HG03442 (cell line): Measurements from ENCODE around the gene COL20A1.
A peak's percentile ranks its signal among the peaks of the same experiment; 100 is the strongest.

Source experiments
- ATAC-seq: cut with Tn5 transposase; IDR thresholded peaks from one replicate; pipeline ENCODE4 v1.9.1; 2021; ENCODE audit warnings: mild to moderate bottlenecking, moderate library complexity; ENCODE audit not compliant: unreplicated experiment

The COL20A1 gene

DNA sequence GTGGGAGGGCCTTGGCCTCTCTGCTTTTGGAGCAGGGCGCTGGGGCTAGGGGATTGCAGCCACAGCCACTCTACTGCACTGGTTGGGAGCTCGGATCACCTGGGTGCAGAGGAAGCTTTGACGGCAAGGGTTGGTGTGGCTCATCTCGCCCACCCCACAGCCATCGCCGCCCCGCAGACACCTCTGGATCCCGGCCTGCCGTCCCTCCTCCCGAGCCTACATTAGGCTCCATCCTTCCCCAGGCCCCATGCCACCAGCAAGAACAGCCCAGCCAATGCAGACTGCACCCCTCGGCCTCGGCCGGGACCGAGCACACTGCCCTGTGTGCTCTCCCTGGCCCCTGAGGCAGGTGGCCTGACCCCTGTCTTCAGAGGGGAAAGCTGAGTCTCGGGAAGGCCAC is 32.5 kb upstream of the COL20A1 start:
- ATAC-seq = no peak

DNA sequence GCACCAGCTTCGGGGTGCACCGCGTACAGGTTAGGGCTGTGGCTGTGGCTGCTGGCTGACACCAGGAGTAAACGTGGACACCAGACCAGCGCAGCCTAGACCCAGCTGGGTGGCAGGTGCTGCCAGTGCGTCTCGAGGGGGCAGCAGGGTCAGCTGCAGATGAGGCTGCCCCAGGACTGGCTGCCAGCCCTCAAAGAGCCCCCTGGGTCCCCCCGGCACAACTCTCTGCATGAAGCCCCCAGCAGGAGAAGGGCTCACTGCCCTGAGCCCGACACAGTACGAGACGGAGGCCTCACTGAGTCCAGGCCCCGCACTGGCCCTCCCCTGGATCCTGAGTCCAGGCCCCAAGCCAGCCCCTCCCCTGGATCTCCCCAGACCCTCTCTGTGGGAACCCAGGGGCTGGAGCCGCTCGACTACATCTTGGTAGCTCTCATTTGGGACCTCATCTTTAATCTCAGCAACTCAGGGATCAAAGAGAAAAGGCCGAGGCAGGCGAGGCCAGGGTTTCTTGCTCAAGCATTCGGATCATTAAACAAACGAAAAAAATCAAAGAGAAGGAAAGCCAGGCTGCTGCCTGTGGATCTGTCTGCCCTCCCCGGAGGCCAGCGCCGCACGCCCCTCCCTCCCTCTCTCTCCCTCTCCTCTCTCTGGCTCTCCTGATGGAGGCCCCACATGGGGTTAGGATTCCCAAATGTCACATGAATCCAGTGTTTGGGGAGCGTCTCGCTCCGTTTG is 31.8 kb upstream of the COL20A1 start:
- ATAC-seq = no peak

DNA sequence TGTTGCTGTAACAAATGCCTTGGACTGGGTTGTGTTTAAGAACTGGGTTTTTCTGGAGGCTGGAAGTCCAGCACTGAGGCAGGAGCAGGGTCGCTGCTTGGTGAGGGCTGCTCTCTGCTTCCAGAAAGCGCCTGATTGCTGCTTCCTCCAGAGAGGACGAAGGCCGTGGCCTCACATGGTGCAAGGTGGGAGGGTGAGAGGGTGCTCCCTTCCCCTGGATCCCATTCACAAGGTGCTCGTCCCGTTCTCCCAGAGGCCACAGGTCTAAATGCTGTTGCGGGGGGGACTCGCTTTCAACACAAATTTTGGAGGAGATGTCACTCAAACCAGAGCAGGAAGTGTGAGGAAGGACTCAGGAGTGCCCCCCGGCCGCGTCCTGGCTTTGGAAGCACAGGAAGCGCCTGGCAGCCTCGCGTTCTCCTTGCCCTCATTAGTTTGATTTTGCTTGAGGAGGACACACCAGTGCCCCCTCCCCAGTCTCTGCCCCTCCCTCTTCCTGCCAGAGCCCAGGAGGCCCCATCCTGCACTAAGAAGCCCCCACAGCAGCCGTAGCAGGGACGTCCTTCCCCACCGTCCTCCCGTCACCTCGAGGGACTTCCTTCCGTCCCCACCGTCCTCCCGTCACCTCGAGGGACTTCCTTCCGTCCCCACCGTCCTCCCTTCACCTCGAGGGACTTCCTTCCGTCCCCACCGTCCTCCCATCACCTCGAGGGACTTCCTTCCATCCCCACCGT is 31.0 kb upstream of the COL20A1 start:
- ATAC-seq = no peak

DNA sequence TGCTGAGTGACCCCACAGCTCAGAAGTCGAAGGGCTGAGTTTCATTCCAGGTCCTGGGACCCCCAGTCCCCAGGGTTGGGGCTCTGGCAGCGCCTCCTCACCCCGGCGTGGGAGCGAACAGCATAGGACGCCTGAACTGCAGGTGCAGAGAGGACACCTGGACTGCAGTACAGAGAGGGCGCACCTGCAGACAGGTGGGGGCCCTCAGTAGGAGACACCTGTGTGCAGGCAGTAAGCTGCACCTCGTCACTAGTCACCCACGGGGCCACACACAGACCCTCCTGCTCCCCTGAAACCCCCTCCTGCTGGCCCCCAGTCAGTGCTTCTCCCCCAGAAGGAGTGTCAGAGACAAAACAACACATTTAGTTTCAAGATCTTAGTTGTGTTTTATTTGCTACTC is 30.1 kb upstream of the COL20A1 start:
- ATAC-seq = no peak

DNA sequence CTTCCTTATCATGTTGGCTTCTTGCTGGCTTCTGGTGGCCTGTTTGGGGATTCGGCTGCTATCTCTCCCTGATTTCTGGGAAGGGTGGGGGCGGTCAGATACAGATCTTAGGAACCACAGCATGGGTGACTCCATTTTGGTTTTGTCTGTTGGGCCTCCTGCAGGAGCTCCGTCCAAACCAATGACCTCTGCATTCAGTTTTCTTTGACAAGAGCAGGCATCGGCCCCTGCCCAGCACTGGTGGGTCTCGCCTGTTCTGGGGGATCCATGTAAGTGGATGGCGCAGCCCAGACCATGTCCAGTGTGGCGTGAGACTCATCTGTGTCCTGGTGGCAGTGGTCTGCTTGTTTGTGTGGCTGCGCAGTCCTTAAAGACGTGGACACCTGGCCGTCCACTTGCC is 29.0 kb upstream of the COL20A1 start:
- ATAC-seq = no peak

DNA sequence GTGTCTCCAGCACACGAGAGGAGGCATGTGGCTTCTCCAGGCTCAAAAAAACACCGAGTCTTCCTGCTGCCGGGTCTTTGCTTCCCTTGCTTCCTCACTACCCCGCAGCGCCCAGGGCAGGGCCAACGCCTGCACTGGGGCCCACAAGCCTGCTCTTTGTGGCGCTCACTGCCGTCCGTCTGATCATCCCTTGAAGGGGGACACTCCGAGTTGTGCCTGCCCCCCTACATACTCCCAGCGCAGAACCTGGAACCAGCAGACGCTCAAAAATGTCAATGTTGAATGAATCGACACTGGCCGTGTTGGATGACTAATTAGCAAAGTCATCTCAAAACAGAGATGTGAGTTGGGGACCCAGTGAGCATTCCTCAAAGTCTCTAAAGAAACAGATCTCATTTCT is 28.5 kb upstream of the COL20A1 start:
- ATAC-seq = no peak

DNA sequence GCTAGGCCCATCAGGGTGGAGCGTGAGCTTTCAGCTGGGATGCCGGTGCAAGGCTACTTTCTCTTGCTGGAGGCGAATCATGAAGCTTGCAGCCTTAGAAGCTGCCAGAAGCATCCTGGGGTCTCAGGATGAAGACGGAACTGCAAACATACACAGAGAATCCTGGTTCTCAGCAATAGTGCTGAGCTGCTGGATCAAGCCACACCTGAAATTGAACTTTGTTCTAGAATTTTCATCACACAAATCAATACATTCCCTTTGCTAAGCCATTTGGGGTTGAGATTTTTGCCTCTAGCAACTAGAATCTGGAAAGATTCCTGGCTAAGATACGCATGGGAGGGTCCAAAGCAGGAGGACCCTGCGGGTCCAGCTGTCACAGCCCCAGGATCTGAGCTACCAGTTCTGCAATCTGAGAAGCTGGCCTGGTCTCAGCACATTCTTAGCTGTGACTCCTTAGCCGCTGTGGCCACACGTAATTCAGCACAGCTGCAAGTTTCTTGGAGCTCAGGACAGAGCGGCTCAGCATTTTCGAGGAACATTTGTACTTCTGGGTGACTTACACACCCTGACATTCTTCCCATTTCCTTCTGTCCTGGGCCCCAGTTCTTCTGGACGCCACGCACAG is 27.0 kb upstream of the COL20A1 start:
- no peak for ATAC-seq

DNA sequence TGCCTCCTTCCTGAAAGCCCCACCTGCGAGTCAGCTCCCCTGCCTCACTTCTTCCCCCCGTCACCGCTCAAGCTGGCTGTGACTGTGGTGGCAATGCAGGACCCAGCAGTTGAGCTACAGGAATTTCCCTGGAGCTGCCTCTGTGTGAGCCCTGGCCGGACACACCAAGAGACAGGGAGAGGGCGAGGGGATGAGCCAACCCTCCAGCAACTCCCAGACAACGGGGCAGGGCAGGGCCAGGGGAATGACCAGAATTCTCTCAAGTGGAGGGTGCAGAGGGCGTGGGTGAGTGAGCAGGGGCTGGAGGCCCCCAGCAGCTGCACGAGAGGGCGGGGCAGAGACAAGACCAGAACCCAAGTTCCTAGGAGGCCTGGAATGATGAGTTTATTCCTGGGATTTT is 25.3 kb upstream of the COL20A1 start:
- no peak for ATAC-seq

DNA sequence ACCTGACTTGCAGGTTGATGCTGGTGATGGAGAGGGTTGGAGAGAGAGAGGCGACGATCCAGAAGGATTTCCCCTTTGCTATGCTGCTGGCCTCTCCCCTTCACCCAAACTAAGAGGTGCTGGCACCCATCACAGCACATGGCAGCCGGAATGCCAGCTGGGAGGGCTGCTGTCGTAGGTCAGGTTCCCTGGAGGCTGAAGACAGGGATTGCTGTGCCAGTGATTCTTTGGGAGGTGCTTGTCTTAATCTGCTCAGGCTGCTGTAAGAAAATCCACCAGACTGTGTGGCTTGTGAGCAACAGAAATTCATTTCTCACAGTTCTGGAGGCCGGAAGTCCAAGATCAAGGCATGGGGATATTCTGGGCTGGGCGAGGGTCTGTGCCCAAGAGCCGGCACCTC is 24.7 kb upstream of the COL20A1 start:
- no peak for ATAC-seq

DNA sequence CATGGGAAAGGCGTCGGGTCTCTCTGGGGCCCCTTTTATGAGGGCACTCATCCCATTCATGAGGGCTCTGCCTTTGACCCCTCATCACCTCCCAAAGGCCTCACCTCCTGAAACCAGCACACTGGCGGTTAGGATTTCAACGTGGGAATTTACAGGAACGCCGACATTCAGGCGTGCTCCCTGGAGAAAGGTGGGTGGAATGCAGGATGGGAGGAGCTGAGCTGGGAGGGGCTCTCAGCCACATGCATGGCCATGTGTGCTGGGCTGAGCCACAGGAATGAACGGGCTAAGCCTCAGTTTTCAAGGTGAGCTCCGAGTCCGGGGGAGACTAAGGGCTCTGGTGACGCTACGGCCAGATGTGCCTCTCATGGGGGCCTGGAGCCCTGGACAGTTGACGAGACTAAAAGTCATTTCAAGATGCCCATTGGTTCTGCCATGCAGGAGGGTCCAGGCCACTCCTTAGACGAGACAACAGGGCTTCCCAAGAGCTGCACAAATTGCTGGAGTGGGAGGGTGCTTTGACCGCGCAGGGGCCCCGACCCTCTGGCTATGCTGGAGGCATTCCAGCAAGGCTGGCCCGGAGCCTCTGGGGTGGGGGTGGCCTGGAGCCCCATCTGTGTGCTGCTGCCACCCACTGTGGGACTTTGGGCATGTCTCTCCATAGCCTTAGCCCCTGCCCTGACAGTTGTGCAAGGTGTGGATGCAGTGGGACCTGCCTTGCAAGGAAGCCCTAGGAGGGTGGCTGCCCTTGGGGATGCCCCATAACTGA is 24.1 kb upstream of the COL20A1 start:
- no peak for ATAC-seq

DNA sequence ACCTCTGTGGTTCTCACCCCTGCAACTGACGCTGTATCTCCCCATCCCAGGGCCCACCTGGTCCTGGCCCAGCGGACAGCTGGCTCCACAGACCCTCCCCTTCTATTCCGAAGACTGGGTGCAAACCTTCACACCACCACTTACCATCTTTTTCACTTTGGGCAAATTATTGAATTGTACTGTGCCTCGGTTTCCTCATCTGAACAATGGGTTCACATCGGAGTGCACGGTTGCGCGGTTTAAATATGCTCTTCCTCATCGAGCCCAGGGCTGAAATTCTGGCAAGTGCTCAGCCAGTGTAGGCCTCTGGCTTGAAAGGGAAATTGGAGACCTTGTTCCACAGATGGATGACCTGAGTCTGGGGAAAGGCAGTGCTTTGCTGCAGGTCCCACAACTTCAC is 23.3 kb upstream of the COL20A1 start:
- no peak for ATAC-seq

DNA sequence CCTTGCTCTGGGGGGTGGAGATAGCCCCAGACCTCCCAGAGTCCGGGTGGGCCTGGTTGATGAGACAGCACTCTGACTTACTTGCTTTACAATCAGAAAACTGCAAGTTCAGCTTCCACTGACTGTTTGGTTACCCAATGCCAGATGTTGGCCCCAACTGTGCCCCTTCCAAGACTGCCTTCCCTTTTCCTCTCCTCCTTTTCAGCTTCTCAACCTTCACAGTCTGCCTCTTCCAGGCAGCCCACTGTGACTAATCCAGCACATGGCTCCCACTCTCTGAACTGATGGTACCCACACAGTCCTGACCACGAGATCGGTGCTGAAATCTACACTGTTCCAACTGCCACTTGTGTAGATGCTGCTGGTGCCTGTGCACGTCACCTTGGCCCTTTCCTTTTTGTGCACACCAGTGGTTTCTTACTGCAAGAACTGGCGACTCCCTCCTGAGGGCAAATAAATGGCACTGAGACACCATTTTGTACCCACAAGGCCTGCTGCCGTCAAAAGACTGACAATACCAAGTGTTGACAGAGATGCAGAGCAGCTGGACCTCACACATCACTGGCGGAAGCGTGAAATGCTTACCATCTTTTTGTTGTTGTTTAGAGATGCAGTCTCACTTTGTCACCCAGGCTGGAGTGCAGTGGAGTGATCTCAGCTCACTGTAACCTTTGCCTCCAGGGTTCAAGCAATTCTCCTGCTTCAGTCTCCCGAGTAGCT is 22.2 kb upstream of the COL20A1 start:
- no peak for ATAC-seq

DNA sequence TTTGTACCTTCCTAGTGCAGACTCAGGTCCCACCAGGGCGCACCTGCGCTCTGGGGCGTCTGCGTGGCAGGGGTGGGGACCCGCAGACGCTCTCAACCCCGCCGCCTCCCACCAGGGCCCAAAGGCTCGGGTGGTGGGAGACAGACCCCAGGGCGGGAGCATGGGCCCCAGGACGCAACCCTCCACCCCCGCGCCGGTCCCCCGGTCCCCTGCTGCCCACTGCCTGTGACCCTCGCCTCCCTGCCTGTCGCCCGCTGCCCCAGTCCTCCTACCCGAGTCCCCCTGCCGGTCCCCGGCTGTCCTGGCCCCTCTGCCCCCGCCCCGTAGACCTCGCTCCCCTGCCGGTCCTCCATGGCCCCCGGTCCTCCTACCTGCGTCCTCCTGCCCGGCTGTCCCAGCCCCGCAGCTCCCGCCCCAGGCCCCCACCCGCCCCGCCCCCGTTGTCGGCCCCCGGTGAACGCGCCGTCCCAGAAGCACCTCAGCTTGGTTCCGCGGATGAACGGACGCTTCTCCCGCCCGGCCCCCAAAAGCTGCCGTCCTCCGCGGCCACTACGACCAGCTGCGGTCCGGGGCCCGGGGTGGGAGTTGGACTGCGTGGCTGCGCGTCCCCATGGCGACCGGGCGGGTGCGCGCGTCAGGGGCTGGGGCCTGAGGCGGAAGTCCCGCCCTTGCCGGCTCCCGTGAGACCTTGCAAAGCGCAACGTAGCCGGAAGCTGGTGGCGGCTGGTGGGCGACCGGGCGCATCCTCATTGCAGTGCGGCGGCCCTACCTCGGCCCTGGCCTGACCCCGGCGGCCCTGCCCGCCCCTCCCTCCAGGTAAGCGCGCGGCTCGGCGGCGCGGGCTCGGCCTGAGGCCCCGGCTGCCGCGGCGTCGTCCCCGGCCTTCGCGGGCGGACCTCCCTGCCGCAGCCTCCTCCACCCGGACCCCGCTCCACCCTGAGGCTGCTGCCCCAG is 20.6 kb upstream of the COL20A1 start, which contains the start of gene ARFGAP1:
Gene ARFGAP1, plus strand, starts transcription at position 709 of the 954 bp plus-strand sequence. CDS start 2,768 bp downstream, outside the sequence.
- ATAC-seq = peak; percentile 71

DNA sequence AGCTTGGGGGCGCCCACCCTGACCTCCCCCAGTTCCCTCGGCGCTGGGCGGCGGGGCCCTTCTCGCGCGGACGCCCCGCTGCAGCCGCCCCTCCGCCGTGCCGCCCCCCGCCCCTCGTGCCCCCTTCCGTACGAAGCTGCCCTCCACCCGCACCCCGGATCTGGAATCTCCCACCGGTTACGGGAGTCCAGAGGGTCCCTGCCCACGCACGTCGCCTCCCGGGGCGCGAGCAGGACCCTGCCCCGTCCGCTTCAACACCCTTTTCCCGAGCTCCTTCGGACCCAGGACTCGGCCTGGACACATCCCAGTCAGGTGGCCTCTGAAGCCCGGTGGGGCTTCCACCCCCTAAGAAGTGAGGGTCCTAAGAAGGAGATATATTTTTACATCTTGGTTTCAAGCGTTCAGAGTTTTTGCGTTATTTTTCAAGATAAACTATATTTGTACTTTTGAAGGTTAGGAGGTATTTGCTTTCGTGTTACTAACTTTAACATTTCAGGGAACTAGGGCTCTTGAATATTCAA is 19.9 kb upstream of the COL20A1 start:
- no peak for ATAC-seq

DNA sequence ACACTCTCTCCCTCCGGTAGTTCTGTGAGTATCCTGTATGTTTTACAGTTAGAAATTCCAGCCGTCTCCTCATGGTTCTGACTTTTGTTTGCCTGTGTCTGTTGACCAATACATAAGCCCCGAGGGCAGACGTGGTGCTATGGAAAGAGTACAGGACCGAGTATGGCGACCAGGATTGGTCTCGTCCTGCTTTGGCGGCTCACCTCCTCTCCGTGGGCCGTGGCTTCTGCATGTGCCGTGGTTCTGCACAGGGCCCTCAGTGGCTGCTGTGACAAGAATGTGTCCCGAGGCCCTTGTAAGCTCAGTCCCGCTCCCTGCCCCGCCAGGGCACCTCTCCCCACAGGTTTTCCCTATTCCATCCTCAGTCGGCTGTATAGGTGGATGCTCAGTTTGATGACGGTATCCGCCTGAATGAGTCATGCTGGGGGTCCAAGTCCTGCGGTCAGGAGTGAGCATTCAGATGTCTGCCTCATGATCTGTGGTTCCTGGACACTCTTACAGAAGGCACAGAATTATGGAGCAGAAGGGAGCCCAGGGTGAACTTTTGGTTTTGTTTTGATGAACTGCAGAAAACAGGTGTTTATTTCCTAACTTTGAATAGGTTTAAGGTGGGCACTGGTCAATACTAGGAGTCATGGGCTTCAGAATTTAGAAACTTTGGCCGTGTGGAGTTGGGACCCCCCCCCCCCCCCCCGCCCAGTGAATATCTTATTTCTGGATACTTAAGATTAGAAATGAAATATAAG is 19.2 kb upstream of the COL20A1 start:
- no peak for ATAC-seq

DNA sequence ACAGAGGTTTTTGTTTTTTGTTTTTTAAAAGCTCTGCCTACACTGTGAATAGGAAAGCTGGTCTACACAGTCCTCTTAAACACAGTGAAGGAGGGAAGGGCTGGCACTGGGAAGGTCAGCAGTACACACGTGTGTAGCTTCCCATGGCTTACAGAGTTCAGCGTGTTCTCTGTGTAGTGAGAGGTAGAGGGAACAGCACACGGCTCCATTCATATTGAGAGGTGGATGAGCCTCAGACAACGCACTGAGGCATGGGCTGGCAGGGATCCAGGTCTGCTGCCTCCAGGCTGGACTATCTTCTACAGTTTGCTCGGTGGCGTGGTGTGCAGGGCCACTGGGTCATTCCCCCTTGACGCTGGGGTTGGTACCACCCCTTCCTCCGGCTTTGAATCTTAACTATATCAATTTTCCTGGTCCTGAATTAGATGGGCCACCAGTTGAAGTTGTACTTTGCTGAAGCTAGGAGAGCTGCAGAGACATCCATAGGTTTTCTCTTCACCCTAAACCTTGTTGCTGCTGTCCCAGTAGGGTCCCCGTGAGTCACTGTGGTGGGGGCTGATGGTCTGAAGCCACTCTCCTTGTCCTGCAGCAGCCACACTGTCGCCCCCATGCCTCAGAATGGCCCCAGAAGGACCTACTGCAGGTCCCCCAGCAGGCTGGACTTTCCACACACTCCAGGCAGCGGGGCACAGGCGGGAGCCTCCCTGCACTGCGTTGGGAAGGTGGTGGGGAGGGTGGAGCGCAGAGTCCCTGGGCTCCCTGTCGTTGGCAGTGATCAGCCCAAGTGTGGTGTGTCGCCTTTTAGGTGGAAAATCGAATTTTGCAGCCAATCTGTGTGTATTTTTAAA is 18.4 kb upstream of the COL20A1 start:
- no peak for ATAC-seq

DNA sequence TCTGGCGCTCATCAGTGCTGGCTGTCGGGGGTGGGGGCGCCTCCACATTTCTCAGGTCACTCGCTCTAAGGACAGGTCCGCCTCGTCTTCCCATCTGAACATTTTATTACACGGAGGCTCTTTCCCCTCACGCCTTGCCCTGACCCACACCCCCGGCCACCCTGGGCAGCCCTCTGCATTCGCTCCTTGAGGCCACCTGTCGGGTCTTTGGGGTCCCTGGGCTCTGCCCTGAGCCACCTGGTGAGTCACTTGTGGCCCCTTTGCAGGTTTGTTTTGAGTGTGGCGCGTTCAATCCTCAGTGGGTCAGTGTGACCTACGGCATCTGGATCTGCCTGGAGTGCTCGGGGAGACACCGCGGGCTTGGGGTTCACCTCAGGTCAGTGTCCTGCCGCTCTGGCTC is 17.2 kb upstream of the COL20A1 start:
- no peak for ATAC-seq

DNA sequence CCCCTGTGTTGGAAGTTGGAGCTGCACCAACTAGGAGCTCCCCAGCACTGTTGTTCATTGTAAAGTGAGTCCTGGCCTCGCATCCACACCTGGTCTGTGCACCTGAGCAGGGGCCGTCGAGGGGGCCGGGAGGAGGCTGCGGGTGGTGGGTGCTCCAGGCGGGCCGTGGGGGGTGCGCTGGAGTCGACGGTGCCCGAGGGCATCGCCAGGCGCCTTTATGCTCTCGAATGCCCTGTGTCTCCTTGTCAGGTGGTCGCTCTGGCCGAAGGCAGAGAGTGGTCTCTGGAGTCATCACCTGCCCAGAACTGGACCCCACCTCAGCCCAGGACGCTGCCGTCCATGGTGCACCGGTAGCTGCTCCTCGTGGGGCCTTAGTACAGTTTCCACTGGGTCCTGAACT is 16.0 kb upstream of the COL20A1 start:
- no peak for ATAC-seq
